GM10266 (cell line): ENCODE measurements around the gene XCR1.

Experiments
- DNase-seq: peaks from one replicate; pipeline ENCODE4 v3.0.0; 2012; ENCODE audit errors: extremely low spot score
- CTCF ChIP-seq: IDR thresholded peaks from 2 replicates; pipeline ENCODE4 v1.5.1; 2012; ENCODE audit warnings: mild to moderate bottlenecking, low read depth; ENCODE audit not compliant: control insufficient read depth, insufficient read depth; ENCODE audit errors: missing control alignments

Gene XCR1

DNA sequence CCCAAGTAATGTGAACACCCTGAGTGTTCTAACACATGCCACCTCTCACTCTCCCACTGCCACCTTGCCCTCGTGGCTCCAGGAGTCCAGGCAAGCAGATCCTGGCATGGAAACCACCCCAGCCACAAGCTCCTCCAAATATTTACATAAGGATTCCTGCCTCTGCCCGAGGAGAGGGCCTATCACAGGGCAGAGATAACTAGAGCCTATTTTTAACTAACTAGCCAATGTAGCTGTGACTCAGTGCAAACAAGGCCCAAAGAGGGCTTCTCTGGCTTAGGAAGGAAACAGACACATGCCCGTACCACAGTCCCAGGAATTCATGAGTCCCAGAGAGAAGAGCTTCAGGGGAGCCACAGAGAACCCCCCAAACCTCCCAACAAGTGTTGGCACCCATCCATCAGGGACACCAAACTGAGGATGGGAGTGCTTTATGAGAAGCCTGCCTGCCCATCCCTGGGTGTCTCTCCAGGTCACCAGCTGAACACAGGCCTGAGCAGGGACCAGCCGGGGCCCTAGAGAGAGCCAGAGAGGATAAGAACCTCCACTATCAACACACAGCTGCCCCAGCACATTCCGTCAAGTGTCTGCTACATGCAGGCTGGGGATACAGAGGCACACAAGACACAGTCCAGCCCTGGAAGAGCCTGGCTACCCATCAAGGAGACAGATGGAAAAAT, 40.8 kb downstream of the XCR1 start:
- DNase-seq: no peak
- no peak for TF ChIP-seq CTCF

DNA sequence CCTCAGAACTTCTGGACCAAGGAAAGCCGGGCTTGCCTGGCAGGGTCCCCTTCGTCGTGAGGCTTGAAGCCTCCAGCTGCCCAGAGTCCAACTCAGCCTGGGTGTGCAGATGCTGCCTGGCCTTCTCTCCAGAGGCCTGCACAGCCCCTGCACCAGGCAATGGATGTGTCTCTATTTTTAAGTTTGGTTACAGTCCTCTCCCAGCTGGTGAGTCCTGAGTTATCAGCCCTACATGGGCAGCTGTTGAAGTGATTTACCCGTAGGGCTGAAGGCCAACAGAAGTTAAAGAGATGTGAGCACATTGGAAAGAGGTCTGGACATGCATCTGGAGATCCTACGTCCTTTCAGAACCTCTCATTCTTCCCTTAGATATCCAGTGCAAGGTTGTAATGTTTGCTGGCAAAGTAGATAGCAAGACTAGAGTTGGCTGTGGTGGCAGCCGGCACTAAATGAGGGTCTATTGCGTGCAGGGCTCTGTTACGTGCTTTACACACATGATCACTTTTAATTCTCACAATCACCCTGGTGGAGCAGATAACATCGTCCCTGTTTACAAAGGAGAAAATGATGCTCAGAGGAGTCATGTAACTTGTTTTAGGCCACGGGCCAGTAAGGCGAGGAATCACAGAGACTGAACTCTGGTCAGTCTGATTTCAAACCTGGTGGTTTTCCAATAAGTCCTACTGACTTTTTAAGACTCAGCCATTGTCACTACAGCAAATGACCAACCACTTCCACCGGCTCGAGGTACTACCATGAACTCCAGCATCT, 41.6 kb downstream of the XCR1 start:
- DNase-seq: no peak
- no peak for TF ChIP-seq CTCF

DNA sequence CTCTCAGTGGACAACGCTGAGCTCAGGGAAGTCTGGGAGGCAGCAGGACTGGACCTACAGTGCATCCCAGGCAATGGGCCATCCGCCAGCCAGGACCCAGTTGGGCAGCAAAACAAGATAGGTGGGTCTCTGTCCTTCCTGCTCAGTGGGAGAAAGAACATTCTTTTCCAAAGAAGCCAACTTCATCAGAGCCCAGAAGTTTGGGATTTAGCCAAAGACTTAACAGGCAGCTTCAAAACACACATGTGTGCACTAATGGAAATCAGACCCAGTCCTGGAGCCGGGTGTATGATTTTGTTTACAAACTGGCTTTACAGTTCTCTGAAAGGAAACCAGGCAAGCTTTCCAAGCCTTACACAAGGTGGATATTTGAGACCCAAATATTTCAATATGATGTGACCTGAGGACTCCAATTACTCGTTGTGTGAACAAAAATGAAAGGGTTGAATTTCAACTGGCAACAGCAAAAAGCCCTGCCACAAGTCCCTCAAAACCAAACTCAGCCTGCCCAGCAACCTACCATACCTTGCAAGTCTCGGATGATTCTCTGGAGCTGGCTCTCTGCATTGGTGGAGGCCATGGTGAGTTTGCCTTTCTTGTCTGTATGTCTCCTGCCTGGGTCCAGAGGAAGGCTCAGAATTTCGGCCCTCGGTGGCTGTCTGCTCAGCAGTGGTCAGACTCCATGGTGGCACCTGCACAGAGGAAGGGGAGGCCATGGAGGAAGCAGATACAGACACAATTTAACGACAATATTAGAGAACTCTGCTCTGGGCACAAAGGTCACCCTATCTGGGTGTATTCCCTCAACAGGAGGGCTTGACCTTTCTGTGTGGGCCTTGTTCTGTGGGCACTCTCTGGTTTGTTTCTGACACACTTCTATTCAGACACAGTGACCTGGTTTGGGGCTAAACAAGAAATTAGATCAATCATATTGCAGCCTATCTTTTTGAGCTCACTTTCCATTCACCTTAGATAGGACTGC, 42.7 kb downstream of the XCR1 start:
- TF ChIP-seq CTCF: no peak
- no peak for DNase-seq

DNA sequence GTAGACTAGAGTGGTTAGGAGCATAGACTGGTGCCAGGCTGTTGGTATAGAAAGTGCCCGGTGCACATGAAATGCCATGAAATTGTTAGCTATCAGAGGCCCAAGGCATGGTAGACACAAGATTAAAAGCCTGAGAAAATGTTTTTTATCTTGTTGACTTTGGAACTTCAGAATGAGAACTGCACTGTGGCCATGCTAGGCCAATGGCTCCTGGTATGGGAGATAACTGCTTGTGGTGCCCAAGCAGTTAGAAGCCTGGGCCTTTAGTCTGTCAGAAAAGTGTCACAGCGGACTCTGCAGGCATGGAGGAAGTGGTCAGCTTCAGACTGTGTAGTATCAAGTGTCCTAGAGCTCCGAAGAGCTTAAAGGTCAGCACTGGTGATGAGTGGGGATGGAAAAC, 43.5 kb downstream of the XCR1 start:
- no peak for TF ChIP-seq CTCF
- no peak for DNase-seq

DNA sequence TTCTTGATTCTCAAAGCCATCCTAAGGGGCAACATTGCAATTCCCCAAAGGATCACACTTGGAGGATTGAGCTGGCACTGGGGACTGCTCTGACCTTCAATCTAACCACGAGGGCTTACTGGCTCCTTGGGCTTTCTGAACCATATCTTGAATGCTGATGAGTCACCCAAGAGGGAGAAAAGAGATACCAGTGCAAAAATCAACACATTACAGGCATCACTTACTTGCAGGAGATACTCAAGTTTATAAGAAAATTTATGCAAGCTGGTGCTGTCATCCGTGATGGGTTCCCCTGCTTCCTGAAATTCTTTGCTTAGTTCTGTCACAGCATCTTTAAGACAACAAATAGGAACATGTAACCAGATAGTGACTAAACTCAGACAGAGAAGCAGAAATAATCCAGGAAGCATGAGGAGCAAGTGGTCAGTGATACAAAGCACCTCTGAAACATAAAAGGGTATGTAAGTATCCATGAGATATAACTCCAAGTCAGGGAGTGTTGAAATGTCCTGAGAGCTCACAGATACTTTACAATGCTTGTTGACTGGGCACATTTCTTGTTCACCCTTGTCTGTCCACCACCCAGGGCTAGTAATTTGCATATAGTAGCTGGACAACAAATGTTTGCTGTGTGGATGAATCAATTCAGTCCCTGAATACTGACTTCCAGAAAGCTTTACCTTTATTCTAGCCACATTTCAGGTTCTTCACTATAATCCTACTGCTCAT, 45.8 kb downstream of the XCR1 start:
- no peak for DNase-seq

More for the DNA sequence above, 45.8 kb downstream of the XCR1 start:
- TF ChIP-seq CTCF: no peak
